CD1c-positive myeloid dendritic cell (primary cell): ENCODE results near the gene SALL3.
"Not testable (repeated sequence)": the region's sequence is repeated elsewhere in the genome, so short reads cannot be mapped to it uniquely, and the experiment has no call there.

ENCODE experiments used
- DNase-seq: peaks from one replicate; pipeline ENCODE4 v3.0.0-alpha.2; 2016; ENCODE audit errors: extremely low spot score

The SALL3 gene

DNA sequence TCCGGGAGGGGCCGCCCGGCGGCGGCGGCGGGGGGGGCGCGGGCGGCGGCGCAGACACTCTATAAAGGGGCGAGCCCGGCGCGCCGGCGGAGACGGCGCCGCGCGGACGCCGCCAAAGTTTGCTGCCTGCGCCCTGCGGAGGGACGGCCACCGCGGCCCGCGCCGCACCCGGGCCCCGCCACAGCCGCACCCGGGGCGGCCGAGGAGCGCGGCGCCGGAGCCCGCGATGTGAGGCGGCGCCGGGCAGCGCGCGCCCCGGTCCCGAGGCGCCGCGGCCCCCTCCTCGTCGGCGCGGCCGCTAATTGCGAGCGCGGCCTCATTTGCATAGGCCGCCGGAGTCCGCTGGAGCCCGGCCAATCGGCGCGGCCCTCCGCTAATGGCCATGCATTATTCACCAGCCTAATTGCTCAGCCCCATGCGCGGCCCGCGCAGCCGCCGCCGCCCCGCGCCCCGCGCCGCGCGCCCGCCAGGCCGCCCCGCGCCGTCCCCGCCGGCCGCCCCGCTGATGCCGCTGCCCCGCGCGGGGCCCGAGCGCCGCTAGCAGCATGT lies at the start of gene SALL3:
TSS of gene SALL3 (plus strand) at position 89 of the 549 bp plus-strand sequence. CDS start at position 546, 457 bp downstream.
- DNase-seq, result no peak

DNA sequence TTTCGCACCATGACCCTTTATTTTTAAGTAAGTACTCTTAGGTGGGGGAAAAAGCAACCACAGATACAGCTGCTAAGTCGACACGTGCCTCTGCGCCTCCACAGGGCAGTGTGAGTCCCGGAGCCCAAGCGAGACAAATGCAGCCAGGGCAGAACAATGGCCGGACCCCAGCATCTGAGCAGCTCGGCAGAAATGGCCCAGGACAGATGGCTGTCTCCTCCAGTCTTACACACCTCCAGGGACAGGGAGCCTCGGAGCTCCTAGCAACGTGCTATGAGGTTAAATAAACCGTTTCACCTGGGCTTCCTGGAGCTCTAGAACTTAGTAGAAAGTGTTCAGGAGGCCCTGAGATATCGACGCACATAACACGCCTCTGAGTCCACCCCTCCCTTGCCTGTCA lies 47.3 kb upstream of the SALL3 start:
- no peak for DNase-seq

DNA sequence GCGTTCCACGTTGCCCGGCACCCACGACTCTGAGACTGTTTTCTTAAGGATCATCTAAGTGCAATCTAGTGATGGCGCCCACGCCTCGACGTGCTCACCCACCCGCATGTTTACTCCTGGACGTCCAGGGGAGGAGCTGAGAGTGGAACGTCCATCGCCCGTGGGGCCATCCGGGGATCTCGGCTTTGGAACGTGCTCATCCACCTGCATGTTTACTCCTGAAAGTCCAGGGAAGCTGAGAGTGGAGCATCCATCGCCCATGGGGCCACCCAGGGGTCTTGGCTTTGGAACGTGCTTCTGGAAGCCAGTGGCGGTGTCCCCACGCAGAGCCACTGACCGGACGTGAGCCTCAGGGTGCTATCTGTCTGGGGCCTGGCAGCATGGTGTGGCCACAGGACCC lies 45.6 kb upstream of the SALL3 start:
- no peak for DNase-seq

DNA sequence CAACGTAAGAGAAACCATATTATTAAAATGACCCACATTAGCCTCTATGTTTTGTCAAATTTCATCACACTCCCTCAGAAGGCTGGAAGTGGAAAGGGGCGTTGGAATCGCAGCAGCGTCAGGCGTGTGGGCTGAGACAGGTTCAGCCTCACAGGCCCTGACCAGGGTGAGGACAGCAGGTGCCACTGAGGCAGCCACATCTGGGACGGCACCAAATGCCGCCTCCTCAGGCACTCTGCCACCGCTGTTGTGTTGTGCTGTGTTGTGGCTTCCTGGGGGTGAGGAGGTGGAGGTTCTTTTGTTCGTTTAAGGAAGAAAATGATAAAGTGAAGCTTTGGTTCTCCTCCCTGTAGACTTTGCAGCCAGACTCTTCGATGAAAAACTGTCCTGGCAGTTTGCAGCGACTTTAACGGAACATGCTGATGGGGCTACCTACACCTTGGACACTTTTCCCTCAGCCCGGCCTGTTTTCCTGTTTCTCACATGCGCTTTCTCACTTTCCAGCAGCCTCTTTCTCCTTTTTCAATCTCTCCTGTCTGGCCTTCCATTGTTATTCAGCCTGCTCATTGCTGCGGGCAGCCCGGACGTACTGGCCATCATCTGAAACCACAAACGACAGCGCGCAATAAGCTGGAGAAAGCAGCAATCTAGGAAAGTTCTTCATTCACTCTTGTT lies 44.9 kb upstream of the SALL3 start:
- DNase-seq, result no peak

DNA sequence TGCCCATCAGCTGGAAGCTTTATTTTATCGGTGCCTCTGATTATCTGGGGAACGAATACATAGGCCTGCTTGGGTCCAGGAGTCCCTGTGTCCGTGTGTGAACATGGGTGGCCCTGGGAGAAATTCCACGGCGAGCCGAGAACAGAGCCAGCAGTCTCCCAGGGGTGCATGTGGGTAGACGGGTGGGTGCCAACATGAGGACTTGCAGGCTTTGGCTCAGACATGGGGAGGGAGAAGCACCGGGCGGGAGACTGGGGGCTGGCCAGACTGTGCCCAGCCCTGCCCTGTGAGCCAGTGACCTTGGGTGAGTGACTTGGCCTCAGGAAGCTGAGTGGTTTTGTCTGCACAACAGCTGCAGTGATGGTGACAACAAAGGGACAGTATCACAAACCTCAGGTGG lies 44.2 kb upstream of the SALL3 start:
- DNase-seq, result no peak

DNA sequence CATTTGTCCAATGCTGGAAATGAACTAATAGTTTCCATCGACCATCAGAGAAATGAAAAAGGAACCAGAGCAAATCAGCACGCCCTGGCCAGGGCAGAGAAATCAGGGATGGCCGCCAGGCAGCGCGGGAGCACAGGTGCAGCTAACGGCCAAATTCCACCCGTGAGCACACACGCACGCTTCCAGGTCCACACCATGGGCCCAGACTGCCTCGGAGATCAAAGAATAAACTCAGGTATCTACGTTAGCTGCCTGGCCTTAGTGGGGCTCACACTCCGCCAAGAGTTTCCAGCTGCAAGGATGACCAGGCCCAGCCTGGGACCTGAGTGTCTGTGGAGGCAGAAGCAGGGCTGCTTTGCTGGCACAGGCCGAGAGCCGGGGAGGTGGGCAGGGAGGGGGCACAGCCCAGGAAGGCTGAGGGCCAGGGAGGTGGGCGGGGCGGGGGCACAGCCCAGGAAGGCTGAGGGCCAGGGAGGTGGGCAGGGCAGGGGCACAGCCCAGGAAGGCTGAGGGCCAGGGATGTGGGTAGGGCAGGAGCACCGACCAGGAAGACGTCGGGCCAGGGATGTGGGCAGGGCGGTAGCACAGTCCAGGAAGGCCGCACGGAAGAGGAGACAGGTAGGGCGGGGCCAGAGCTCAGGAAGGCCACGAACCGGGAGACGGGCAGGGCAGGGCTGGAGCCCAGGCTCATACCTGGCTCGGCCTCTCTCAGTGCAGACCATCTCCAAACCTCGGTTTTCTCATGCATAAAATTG lies 43.2 kb upstream of the SALL3 start:
- no peak for DNase-seq

DNA sequence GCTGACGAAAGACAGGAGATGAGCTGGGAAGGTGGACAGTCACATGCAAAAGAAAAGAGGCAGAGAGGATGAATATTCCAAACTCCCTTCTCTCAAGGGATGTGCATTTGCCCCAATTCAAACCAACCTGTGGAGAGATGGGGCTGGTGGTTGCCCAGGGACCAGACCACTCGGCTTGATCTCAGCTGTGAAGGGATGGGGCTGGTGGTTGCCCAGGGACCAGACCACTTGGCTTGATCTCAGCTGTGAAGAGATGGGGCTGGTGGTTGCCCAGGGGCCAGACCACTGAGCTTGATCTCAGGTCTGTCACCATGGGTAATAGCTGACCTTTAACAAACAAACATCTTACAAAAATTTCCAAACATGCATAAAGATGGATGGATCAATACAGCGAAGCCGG lies 42.5 kb upstream of the SALL3 start:
- DNase-seq, result no peak

DNA sequence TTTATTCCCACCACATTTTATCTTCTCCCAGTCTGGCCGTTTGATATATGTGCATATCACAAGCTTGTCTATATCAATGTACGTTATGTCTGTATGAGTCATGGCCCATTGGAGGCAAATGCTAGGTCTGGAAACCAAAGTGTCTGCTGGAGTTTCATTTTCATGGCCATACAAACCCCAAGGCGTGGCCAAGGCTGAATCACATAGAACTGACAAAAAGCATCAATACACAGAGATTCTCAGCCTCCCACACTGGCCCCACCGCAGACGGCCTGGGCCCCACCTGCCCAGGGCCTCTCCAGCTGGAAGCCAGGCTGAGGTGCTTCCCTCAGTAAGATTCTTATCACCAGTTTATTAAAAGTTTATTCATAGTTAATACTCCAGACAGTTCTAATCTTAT lies 40.5 kb upstream of the SALL3 start:
- DNase-seq, result no peak

DNA sequence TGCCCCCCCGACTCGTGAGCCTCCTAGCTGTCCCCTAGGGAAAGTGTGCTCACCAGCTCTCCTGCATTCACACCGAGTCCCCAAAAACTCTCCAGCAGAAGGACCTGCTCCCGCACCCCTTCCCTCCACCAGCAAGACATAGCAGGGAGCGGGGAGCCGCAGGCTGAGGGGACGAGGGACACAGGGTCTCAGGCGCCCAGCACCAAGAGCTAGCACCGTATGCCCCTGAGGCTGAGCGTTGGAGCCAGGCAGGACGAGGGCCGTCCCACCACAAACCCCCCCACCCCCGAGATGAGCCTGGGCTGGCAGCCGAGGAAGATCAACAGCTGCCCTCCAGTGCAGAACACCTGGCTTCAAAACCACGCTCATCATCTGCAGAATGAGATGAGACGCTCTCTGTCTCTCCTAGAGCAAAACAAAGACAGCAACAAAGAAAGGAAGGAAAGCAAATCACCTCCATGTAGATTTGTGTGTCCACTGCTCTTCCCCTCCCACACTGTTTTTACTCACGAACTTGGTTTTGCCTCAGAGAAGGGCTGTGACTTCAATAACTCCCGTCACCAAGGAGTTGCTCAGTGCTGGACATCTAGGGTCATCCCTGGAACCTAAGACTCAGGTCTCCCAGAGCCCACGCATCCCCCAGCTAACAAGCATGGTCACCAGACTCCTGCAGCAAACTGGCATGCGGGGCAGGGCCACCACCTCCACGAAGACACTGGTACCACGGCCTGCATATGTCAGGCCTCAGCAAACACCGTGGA lies 39.7 kb upstream of the SALL3 start:
- no peak for DNase-seq

DNA sequence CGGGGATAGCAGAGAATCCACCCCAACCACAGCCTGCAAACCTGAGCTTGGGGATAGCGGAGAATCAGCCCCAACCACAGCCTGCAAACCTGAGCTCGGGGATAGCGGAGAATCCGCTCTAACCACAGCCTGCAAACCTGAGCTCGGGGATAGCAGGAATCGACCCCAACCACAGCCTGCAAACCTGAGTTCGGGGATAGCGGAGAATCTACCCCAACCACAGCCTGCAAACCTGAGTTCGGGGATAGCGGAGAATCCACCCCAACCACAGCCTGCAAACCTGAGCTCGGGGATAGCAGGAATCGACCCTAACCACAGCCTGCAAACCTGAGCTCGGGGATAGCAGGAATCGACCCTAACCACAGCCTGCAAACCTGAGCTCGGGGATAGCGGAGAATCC lies 37.4 kb upstream of the SALL3 start:
- DNase-seq, result not testable (repeated sequence)

DNA sequence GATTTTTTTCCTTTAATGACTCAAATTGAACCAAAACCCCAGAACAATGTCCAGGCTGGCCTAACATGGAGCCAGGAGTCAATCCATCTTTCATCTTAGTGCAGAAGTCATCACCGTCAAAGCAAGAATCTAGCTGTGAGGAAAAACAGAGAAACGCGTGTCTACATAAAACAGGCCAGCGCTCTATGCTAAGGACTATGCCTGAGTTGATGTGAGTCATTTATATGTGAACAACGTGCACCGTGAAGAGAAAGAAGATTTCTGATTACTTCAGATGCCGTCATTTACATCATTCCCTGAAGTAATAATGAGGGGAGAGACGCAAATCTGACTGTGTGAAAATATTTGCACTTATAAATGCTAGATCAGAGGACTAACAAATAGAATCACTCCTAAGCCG lies 34.0 kb upstream of the SALL3 start:
- no peak for DNase-seq

DNA sequence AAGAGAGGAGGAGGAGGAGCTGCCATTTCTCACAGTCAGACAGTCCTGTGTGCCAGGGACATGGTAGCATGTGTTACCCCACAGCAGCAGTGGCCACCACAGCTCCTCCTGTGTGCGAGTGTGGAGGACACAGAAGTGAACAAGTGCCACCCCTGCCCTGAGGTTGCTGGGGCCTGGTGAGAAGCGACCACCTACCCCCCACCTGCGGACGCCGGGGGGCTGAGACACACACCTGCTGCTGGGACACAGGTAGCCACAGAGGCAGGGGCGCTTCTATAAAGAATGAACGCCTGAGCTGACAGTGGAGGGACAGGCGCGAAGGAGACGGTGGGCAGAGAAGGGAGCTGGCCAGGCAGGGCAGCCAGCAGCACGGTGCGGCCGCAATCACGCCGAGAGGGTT lies 32.3 kb upstream of the SALL3 start:
- no peak for DNase-seq

DNA sequence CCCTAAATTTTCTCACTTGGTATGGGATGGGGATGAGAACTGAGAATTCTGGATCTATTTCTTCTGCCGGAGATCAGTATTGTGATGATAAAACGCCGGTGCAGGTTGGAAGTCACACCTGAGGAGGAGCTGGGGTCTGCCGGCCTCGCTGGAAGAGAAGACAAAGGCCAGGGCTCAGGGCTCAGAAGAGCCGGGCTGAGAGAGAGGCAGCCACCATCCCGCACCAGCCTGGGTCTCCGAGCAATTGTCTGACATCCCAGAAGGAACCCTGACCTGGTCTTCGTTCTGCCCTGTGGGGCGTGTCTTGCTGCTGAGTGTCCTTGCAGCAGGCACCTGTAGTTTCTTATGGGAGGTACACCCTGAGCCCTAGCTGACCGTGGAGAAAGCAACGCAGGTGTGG lies 31.4 kb upstream of the SALL3 start:
- DNase-seq, result no peak

DNA sequence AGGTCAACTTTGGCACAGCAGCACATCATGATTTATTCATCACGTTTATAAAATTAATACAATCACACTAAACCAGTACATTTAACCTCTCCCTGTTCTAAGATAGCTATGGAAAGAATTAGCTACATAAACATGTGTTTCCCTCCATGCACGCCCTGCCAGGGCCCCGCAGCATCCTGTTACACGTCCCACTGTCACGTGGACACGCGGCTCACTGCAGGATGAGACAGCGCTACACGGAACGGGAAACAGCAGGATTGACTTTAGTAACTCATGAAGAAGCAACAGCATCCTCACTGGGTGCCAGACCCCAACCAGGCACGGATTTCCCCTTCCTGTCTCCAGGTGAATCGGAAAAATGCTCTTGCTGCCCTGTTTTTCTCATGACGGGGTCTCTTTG lies 30.9 kb upstream of the SALL3 start:
- no peak for DNase-seq

DNA sequence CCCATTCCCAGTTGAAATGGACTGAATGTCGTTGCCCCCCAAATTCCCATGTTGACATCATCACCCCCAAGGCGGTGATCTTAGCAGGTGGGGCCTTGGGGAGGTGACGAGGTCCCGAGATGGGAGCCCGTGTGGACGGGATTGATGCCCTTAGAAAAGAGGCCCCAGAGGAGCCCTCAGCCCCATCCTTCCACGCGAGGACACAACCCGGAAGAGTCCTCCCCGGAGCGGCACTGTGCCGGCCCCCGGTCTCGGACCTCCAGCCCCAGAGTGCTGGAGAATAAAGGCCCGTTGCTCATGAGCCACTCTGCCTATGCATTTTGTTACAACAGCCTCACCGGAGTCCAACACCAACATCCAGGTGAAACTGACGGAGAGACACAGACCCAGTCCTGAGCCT lies 30.4 kb upstream of the SALL3 start:
- no peak for DNase-seq

DNA sequence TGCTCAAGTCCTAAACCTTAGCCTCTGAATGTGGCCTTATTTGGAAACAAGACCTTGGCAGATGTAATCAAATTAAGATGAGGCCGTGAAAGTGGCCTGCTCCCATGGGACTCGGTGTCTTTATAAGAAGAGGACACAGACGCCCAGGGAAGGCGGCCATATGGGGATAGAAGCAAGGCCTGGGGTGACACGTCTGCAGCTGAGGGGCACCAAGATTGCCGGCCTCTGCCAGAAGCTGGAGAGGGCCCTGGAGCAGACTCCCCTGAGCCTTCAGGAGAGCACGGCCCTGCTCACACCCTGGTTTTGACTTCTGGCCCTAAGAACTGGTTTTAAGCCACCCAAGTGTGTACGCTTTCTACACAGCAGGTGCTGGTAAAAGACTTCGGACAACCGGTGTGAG lies 29.2 kb upstream of the SALL3 start:
- DNase-seq, result no peak

DNA sequence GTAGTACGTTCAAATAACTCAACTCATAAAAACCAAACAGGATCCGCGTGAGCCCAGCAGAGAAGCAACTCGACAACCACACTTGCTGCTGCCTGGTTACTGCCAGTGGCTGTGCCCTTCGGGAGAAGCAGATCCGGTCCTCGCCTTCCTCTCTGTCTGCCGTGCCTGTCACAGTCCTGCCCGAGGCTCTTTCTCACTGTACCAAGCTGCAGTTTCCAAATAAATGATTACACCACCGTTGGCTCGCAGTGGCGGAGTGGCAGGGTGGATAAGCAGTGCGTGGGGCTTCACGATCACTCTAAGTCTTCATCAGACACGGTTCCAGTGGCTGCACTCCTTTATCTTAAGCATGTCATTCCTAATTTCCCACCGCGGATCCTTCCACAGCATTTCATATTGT lies 26.1 kb upstream of the SALL3 start:
- DNase-seq, result no peak

DNA sequence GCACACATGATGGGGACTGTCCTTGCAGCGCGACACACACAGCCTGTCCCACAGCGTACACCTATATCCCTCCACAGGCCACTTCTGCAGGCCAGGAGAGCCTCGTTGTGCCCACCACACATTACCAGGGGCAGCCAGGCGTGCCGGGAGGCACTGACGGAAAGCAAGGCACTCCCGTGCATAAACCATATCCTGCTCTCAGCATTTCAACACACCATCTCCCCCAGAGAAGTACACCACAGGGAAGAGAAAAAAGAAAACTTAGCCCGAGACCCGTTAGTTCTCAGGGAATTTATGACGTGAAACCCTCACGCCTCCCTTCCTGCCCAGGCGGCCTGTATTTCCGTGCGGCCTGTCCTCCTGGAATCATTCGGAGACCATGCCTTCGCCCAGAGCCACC lies 24.6 kb upstream of the SALL3 start:
- no peak for DNase-seq

DNA sequence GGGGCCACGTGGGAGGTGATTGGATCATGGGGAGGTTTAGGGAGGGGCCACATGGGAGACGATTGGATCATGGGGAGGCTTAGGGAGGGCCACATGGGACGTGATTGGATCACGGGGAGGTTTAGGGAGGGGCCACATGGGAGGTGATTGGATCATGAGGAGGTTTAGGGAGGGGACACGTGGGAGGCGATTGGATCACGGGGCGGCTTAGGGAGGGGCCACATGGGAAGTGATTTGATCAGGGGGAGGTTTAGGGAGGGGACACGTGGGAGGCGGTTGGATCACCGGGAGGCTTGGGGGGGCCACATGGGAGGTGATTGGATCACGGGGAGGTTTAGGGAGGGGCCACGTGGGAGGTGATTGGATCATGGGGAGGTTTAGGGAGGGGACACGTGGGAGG lies 22.5 kb upstream of the SALL3 start:
- DNase-seq, result no peak

DNA sequence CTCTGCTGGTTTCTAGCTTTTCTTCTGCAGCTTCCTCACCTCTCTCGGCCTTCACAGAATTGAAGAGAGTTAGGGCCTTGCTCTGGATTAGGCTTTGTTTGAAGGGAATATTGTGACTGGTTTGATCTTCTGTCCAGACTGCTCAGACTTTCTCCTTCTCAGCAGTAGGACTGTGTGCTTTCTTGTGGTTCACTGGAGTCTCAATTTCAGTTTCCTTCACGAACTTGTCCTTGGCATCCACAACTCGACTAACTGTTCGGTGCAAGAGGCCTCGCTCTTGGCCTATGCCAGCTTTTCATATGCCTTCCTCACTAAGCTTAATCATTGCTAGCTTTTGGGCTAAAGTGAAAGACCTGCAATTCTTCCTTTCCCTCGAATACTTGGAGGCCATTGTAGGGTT lies 18.9 kb upstream of the SALL3 start:
- DNase-seq, result no peak

DNA sequence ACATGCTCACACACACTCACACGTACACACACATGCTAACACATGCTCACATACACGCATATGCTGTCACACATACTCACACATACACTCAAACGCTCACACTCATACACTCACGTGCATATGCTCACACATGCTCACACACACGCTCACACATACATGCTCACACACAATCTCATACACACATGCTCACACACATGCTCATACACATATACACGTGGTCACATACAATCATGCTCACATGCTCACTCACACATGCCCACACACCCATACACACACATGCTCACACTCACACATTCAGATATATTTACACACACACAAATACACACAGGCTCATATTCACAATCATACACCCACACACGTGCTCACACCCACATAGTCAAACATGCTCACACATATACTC lies 17.5 kb upstream of the SALL3 start:
- no peak for DNase-seq

DNA sequence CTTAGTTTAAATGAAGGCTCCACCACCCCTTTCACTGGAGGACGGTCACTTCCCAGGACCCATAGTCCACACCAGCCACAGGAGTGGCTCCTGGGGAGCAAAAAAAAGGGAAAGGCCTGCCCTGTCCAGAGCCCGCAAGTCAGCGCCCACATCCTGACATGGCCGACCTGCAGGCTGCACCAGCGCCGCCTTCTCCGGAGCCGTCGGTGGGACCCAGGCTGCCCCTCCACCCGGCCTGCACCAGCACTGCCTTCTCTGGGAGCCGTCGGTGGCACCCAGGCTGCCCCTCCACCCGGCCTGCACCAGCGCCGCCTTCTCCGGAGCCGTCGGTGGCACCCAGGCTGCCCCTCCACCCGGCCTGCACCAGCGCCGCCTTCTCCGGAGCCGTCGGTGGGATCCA lies 14.9 kb upstream of the SALL3 start:
- DNase-seq, result not testable (repeated sequence)

DNA sequence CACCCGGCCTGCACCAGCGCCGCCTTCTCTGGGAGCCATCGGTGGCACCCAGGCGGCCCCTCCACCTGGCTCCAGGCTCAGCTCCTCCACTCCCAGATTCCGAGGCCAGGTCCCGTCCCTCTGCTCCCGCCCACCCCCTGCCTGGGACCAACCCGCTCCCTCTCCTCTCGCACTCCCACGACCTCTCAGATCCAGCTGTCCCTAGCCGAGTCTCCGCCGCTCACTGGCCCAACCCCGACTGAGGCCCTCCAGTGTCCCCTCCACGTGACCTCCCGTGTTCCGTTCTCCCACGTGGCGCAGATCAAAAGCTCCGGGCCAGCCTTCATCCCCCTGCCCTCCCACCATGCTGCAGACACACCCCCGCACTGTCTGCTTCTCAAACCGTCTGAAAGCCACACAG lies 14.4 kb upstream of the SALL3 start:
- DNase-seq, result no peak
